Stimulated activated CD8-positive, alpha-beta memory T cell treated with anti-CD3 and anti-CD28 coated beads, Interleukin-7, amount 100 ng/mL, for 4 hours (primary cell): ENCODE measurements around the gene SLC9A6.
"Not testable (repeated sequence)": the region's sequence is repeated elsewhere in the genome, so short reads cannot be mapped to it uniquely, and the experiment has no call there.

Experiments used
- DNase-seq, 2 donors: peaks; one replicate each; pipeline ENCODE4 v3.0.0-alpha.2; 2020; ENCODE audit warnings: low read depth in 2 of 2

SLC9A6 gene

DNA sequence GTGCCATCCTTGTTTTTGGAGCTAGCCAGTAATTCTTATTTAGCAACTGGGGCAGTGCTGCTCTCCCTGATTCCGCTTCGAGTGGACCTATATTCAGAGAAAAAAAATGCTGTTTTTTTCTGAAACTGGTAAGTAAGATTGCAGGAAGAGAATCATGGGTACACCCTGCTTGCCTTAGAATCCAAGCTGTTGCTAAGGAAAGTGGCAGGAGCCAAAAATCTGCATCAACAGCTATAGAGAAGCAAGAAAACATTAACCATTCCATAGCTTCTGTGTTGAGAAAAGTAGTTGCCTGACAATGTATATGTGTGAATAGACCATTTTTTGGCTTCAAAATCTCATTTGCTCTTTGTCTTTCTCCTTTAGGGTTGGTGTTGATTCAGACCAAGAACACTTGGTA, 44.5 kb downstream of the SLC9A6 start:
- DNase-seq, result no peak

DNA sequence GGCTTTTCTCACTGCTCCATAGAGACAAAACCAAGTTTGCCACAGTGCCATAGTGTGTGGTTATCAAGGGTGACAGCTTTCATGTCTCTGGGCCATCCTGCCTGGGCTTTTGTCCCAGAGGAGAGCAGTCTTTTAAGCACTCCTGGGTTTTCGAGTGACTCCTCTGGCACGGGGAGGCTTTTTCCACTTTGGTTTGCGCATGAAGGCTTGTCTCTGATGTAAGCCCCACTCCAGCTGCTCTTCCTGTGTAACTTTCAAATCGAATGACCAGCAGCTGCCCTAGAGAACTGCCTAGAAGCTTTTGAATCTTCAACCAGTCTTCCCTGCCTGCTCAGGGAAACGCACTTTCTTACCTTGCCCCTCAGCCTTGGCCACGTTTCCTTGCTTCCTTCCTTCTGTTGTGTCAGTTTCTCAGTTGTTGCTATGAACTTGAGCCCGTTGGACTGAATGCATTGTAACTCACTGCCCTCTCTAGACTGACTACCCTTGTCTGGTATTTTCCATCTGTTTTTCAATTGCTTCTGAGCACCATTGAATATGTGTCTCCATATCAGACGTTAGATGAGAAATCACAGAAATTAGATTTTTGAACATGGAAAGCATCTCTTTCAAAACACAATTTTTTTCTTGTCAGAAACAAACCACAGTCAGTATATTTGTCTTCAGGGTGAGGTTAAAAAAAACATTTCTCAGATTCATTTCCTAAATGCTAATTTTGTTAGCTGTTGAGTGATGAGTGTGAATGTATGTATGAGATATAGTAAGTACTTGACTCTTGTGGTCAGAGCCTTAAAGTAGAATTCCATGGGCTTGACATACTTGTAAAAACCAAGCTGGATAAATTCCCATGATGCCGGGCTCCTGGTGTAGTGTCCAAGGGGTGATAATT, 45.3 kb downstream of the SLC9A6 start:
- no peak for DNase-seq

- DNase-seq, result no peak
Measured at GRCh38 chrX:136031626-136032025, 46.4 kb downstream of the SLC9A6 start.

DNA sequence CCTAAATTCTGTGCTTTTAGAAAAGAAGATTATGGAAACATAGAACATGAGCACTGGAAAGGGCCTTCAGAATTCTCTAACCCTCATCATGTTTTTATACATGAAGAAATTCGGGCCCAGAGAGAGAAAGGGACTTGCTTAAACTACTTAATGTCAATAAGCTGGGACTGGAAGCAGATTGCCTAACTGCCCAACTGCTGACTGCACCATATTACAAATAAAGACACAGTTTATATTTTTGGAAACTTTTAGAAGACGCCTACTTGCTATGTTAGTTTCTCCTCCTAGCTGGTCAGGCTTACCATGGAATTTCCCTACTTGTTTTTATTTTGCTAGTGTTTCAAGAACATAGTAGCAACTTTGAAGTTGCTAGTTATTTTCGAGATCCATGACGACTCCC, 47.1 kb downstream of the SLC9A6 start:
- no peak for DNase-seq

- DNase-seq, result no peak
Measured at GRCh38 chrX:136034668-136035067, 49.4 kb downstream of the SLC9A6 start.

DNA sequence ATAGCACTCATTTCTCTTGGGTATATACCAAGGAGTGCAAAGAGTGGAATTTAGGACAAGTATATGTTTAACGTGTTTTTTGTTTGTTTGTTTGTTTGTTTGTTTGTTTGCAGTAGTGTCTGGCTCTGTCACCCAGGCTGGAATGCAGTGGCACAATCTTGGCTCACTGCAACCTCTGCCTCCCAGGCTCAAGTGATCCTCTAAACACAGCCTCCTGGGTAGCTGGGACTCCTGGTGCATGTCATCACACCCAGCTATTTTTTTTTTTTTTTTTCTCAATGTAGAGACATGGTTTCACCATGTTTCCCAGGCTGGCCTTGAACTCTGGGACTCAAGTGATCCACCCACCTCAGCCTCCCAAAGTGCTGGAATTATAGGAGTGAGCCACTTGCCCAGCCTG, 50.4 kb downstream of the SLC9A6 start:
- no peak for DNase-seq

DNA sequence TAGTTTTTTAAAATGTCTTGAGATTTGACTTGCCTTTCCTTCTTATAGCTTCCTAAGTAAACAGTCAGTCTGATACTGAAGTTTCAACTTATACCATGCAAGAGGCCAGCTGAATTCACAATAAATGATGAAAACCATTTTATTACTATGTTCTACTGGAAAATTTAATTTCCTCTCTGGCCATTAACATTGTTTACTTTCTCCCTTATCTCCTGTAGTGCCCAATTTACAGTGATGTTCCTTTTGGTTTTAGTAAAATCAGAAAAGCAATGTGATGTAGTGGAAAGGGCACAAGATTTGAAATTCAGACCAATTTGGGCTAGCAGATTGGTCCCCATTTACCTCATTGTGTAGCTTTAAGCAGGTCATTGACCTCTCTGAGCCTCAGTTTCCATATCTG, 54.2 kb downstream of the SLC9A6 start:
- no peak for DNase-seq

DNA sequence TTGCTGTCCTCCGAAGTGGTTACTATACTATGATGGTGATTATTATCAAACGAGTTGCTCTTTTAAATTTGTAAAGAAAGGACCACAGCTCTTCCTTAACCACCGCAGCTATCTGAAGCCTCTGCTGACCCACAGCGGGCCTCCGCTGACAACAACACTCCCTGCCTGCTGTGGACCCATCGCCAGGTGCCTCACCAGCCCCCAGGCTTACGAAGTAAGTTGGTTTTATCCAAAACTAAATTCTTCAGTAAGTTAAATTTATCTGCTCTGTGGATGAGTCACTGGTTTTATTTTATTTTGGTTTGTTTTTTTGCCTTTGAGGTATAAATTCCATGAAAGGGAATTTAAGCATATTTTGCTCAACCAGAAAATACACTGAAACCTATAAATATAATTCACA, 54.7 kb downstream of the SLC9A6 start:
- DNase-seq, result no peak

GRCh38 chrX:136041254-136041812, 56.1 kb downstream of the SLC9A6 start:
- no peak for DNase-seq

- DNase-seq, result no peak
Measured at GRCh38 chrX:136045008-136045407, 59.8 kb downstream of the SLC9A6 start.

DNA sequence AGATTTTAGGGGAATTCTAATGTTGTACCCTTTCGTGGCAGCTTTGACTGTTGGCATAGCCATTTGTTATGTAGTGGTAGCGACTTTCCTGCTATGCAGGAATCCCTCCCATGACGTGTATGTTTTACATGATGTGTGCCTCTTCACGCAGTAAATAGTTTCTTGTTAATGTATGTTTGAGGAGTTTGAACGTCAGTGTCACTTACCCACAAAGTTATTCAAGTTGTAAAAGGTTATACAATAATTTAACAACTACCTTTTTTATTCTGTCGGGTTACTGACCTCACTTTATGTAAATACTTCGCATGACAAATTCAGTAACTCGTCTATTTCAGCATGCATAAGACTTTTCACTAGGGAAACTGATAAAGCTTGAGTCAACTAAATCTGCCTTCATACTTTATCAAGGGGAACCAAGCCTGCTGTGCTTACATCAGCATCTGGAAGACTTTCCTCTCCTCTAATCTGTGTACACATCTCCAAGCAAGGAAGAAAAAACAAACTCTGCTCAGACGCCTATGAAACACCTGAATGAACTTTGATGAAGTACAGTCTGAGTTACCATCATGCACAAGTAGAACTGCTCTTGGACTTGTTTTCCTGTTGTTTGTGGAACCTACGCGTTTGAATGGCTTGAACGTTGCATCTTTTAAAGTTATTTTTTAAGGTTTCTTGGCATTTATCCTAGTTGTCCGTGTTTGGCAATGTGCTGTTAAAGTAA, 61.2 kb downstream of the SLC9A6 start:
- DNase-seq, result no peak

DNA sequence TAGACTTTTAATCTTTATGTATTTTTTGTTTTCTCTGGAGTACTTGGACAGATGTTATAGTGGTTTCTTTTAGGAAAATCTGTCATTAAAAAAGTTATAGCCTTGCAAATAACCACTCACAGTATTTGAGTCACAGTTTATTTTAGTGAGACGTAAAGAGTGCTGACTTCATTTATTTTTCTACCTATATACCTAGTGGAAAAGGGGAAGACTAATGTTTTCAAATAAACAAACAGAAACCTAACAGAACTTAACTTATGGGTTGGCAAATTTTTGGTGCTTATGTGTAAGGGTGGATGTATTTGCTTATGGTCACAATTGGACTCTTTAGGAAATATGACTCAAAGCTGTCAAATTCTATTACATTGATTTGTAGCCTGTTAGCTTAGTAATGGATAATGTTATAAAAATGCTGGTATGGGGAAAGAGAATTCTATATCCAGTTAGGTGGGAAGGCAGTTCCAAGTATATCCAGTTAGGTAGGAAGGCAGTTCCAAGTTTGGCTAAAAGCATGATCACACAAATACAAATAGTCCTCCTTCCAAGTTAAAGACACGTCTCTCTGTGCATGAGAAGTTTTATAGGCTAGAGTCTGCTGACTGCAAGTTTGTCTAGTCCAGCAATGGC, 61.9 kb downstream of the SLC9A6 start:
- DNase-seq, result no peak

GRCh38 chrX:136047969-136048368, 62.7 kb downstream of the SLC9A6 start:
- DNase-seq, result no peak

GRCh38 chrX:136048446-136048845, 63.2 kb downstream of the SLC9A6 start:
- DNase-seq, result no peak

DNA sequence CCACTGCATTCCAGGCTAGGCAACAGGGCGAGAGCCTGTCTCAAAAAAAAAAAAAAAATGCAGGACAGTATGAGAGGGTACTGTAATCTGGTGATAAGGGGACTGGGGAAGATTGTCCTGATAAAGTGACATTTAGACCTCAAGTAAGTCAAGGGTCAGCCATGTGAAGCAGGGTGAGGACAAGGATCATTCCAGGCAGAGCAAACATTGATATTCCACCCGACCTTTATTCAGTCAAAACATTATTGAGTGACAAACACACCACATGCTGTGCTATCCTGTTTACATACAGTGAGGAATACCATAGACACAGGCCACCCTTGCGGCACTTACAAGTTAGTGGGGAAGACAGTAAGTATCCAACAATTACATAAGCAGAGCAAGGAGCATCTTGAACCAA, 64.4 kb downstream of the SLC9A6 start:
- DNase-seq, result no peak

DNA sequence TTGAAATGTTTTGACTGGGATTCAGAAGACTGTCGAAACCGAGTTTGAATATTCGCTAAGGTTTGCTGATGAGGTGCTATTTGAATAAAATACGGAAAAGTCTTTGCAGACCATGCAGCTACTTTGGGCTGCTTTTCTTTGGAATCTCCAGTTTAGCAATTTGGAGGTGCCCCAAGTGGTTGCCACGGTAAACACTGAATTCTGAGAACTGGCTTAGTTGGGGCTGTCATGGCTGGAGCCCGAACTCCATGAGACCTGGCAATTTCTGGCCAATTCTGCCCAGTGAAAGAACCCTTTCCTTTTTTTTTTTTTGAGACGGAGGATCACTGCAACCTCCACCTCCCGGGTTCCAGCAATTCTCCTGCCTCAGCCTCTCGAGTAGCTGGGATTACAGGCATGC, 65.6 kb downstream of the SLC9A6 start:
- not testable (repeated sequence) for DNase-seq

DNA sequence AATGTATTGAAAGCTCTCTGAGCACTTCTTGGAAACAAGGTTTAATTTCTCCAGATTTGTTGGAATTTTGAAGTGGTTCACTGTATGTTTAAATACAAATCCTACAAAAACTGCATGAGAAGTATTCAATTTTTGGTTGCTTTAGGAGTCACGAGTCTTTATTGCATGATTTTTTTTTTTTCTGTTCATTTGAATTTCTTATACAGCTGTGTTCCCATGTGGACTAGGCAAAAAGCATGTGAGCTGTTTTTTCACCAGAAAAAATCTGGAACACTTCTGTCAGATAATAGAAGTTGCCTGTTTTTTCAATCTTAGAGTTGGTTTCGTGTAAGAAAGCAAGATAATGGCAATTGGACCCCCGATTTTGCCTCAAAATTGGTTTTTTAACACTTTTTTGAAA, 66.4 kb downstream of the SLC9A6 start:
- DNase-seq, result no peak

DNA sequence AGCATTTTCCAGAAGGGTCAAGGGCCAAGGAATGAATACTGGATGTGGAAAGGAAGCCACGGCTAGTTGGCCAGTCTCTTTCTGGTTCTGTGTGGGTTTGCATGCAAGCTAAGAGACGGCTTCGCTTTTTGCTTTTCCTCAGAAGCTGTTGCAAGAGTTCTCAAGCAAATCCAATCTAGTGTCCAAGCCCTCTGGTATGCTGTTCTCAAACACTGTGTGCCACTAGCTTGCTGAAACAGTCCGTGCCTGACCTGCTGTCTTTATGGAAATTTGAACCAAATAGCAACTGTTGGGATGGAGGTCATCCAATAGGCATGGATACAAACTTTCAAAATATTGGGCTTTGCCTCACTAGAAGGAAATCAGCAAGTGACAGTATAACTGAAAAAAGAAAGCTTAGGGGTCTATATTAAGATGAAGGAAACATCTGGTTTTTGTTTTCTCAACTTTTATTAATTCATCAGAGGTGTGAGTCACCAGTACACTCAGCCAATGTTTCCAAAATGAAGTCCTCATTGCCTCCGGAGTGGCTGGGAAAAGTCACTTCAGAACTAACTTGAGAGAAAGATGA, 70.5 kb downstream of the SLC9A6 start:
- DNase-seq, result no peak

- no peak for DNase-seq
Measured at GRCh38 chrX:136057567-136057966, 72.3 kb downstream of the SLC9A6 start.

DNA sequence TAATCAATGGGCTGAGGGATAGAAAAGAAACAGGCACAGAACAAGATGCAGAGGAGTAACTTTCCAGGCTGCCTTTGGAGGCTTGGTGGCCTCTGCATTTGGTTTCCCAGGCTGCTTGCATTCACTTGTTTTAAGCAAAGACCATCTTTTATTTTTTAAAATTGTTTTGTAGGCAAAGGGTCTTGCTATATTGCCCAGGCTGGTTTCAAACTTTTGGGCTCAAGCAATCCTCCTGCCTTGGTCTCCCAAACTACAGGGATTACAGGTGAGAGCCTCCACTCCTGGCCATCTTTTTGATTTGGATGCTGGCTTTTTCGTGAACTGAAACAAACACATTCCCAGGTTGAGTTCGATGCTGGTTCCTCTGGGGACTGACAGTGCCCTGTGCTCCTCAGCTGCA, 74.1 kb downstream of the SLC9A6 start:
- DNase-seq, result no peak

GRCh38 chrX:136061286-136061685, 76.1 kb downstream of the SLC9A6 start:
- DNase-seq, result no peak

GRCh38 chrX:136061696-136062095, 76.5 kb downstream of the SLC9A6 start:
- no peak for DNase-seq
